Measurements from ENCODE around the gene SUCLG2.

SUCLG2 gene

DNA sequence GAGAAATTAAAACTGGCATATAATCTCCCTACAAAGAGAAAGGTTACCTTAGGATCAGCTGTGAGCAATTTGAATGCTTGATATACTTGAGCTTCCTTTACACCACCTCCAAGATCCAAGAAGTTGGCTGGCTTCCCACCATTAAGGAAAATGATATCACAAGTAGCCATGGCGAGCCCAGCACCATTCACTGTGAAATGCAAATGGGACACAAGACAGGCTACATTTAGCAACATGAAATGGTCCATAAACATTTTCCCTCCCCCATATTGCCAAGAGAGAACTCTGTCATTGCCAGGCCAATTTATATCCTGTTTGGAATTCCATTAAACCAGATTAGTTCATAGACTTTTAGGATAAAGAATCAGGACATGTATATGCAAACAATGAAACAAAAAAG lies 158.7 kb downstream of the SUCLG2 start:
- DNase-seq, result no peak

DNA sequence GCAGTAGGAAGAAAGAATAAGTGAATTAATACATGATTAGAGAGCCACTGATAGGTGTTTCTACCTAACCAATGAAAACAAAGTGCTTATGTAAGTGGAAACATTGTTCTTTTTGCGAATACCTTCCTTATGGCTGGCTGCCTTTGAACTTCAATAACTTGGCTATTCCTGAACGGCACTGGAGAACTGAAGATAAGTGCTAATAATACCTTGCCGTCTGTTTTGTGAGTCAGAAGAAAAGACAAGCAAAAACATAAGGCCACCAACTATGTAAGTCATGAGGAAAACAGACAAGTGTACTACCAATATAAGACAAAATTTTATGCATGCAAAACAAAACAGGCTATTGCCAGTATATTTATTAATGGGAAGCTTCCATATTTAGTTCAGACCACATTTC lies 160.6 kb downstream of the SUCLG2 start:
- DNase-seq, result no peak

DNA sequence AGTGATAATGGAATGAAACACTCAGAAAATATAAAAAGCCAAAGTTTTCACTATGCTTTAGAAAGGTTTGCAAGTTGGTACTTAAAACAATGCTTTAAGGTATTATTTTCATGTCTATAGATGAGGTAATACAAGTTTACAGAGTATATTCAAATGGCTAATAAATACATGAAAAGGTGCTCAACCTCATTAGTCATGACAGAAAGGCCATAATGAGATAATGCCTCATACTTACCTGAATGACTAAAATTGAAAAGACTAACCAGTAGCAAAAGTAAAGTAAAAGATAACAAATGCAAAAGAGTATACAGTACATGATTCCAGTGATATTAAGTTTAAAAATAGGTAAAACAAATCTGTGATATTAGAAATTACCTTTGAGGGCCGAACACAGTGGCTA lies 163.8 kb downstream of the SUCLG2 start:
- DNase-seq, result no peak

DNA sequence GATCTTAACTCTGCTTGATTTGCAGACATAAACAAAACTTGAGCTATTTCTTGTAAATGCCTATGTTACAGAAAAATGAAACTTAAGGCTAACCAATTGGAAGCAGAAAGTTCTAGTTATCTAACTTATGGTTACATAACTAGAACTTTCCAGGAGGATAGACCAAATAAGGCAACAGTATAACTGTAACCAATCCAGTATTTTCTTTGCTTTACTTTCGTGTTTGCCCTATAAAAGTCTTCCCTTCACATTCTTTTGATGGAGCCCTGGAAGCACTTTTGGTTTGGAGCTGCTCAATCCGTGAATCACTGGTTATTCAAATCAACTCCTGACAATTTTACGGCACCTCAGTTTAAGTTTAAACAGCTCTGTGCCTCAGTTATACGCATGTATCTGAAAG lies 164.6 kb downstream of the SUCLG2 start:
- no peak for DNase-seq

DNA sequence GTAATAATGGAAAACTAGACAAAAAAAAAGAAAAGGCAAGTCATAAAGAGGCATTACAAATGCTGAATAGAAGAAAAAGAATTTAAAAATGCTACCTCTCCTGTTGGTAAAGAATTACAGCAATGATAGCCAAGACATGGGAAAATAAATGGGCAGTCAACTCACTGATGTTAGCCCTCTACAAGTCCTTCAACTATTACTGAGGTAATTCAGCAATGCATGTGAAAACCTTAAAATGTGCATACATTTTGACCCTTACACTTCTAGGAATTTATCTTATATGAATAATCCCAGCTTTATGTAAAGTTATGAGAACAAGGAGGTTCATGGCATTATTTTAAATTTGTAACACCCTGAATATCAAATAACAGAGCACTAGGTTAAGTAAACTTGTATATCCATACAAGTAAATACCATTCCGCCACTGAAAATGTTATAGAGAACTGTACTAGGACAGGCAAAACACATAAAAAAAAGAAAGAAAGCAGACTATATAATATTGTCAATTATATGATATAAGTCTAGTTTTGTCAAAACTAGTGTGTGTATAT lies 166.8 kb downstream of the SUCLG2 start:
- DNase-seq, result no peak

DNA sequence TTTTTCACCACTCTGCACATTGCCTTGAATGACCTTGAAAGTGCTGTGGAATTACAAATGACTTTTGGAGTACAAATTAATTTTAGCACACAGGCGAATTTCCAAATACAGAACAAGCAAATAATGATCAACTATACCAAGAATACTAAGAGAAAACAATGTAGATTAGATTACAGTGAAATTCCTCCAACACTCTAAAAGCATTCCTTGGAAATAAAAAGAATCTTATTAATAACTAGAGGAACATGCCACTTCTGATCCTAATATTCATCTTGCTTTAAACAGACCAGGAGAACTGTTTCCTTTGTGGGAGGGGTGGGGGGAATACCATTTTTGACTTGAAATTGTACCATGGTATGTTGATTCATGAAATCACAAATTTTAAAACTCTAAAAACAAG lies 167.5 kb downstream of the SUCLG2 start:
- no peak for DNase-seq

DNA sequence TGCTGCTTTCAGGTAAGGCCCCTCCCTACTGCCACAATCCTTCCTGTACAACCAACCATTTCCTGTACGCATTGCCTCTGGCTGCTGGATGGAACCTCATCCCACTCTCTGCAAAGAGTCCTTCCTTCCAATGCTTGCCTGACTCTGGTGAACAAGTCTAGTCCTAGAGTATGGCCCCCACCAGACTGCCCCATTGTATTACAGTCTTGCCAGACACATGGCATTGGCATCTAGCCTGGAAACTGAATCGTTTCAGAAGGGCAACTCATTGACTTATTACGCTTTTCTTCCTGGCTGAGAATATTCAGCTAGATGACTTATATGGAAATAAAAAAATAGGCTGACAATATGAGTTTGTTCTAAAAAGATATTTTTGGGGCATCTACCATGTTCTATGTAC lies 170.3 kb downstream of the SUCLG2 start:
- no peak for DNase-seq

DNA sequence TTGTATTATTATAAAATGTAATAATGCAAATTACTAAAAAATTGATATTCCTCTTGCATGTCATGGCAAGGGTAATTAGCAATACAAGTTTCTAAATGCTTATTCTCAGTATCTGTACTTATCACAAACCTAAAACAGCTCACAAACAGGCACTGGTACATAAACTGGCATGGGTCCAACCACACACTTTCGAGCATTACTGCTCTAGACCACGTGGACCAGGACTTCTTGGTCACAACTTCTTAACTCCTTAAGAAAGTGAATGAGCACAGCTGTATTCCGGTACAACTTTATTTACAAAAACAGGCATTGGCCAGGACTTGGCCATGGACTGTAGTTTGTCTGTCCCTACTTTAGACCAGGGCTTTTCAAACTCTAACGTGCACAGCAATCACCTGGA lies 173.3 kb downstream of the SUCLG2 start:
- no peak for DNase-seq

DNA sequence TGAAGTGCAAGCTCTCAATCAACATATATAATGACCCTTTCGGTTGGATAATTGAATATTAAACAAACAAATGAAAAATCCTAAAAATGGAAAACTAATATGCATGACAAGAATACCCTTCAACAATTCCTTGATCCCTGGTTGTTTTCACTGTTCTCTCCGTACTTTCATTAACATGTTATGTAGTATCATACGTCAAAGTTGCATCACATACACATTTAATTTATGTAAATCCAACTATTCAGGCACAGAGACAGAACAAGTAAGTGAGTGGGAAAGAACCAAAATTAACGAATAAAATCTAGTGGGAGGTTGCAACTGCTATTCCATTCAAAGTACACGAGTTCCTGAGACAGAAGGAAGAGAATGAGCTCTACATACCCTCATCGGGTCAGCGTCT lies 176.0 kb downstream of the SUCLG2 start:
- no peak for DNase-seq

DNA sequence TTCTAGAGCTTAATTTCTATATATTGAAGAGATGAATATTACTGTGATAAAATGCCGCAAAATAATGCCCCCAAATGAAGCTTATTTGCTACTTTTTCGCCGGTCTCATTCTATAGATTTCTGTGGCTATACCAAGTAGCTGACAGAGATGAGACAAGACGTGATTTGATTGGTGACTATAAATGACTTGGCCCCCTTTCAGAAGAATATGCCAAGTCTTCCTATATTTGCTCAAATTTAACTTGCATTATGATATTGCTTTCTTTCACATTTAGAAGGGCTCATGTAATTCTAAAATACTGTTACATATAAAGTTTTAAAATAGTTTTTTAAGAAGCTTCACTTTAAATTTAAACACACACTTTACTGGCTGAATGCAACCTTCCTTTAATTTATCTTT lies 180.1 kb downstream of the SUCLG2 start:
- DNase-seq, result no peak

DNA sequence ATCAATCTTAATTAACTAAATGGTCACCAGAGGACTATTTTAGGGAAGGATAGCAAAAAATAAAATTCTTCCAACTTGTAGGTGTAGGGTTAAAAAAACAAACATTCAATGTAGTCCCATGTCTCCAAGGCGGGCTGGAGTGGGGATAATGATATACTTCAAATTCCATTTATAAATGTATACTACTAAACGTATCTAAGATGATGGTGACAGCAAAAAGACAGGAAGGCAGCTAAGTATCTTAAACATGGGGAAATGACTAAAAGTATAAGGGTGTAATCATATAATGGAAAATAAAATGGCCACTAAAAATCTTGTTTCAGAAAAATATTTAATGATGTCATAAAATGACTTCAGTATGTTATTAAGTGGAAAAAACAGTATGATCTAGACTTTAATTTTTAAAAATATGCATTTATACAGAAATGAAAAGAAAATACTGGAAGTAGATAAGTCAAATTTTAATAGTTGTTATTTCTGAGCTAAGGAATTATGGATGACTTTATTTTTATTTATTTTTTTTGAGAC lies 181.7 kb downstream of the SUCLG2 start:
- DNase-seq, result no peak

DNA sequence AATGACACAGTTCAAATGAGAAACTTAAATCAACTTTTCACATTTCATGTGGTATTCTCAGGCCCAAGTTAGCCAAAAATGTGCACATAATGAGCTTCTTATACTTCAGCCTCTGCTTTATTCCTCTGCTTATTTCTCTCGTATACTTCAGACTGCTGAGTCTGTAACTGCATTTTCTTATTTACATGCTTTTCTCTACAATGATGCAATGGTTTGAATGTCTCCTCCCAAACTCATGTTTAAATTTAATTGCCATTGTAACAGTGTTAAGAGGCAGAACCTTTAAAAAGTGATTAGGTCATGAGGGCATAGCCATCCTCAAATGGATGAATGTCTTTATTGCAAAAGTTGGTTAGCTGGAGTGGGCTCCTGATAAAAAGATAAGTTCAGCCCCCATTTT lies 184.2 kb downstream of the SUCLG2 start:
- no peak for DNase-seq

DNA sequence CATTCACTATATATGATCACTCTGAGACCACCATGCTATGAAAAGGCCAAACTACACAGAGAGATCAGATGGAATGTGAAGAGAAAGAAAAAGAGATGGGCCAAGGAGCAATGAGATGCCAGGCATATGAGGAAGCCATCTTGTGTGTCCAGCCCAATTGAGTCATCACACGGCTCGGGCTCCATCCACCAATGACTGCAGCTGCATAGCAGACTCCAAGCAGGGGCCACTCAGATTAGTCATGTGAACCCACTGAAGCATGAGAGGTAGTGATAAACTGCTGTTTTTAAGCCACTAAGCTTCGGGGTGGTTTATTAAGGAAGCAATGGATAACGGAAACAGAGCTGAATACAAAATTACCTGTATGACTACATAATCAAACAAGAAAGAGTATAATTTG lies 185.9 kb downstream of the SUCLG2 start:
- DNase-seq, result no peak

DNA sequence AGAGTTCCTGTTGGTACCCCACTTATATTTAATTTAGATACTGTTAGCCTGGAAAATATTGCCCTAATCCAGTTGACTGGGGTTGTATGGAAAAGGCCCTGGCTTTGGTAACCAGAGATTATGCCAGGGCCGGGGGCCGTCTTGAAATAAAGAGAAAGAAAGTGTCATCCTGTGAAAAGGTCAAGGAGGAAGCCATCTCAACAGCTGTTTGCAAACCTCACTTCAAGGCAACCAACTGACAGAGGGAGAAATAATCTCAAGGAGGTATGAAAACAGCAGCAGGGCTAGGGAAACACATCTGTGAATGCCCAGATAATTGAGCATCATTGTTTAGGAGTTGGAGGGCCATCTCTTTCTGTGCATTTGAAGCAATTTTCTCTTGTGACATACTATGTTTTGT lies 190.8 kb downstream of the SUCLG2 start:
- DNase-seq, result no peak

DNA sequence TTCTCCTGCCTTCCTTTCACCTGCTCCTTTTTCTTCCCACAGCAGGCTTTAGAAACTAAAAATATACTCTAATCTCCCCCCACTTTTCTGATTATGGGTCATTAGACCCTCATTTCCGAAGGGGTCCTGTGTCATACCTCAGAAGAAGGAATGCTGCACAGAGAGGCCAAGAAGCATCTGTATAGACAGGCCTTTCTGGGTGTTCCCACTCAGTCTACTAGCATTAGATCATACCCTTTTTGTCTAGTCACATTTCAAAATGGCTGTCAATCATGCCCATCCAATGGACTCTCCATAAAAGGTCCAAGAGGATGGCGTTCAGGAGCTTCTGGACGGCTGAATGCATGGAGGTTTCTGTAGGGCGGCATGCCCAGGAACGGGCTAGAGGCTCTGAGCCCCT lies 192.2 kb downstream of the SUCLG2 start:
- no peak for DNase-seq

DNA sequence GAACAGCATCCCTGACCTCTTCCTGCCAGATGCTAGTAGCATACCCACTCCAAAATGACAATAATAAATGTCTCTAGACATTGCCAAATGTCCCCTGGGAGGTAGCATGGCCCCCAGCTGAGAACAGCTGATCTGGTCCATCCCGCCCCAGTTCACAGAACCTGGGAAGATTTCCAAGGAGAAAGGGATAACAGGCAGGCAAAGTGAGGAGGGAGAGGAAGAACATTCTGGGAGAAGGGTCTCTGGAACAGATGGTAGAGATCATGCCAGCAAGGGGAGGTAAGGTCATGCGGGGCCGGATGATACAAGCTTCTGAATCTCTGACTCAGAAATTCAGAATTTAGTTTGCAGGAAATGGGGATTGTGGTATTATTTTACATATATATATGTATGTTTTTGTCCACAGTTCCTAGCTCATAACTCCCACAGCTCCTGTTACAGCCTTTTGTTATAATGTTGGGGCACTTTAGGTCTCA lies 192.7 kb downstream of the SUCLG2 start:
- no peak for DNase-seq

DNA sequence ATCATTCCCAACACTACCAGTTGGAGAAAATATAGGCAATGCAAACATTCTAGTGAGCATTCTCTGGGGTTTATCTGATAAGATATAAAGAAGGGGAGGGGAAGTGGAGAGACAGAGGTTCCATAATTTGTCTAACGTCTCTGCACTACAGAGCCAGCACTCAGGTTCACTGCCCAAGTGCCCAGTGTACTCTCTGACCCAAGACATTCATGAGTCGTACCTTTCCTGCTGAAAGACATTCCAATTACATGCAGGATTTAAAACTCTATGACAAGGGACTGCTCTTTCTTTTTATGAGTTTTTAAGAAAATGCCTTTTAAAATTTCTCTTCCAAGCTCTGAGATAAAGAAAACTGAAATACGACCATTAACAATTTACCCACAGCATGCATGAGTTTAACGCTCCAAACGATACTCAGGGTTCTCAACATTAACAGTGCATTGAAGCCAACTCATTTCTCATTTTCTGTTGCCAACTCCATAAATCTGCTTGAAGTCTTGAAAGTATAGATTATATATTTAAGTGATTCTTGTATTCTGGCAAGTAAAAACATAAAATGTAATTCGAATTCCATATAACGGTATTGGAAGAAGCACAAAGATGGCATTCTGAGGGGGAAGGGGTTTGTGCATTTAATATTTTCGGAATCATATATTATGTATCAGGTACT lies 193.4 kb downstream of the SUCLG2 start:
- DNase-seq, result no peak

DNA sequence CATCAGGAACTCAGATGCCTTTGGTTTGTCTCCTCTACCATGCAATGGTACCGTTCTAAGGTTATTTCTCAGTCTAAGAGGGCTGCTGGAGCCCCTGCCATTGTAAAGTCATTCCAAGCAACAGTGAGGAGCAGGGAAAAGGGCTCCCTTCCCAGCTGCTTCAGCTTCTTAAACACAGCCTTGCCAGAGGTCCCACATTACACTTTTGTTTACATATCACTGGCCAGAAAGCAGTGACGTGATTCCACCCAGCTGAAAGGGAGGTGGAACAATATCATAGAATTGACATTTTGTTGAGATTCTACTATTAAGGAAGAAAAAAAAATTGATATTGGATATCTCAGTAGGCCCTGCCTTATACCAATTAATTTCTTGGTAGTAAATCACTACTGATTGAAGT lies 194.6 kb downstream of the SUCLG2 start:
- DNase-seq, result no peak

DNA sequence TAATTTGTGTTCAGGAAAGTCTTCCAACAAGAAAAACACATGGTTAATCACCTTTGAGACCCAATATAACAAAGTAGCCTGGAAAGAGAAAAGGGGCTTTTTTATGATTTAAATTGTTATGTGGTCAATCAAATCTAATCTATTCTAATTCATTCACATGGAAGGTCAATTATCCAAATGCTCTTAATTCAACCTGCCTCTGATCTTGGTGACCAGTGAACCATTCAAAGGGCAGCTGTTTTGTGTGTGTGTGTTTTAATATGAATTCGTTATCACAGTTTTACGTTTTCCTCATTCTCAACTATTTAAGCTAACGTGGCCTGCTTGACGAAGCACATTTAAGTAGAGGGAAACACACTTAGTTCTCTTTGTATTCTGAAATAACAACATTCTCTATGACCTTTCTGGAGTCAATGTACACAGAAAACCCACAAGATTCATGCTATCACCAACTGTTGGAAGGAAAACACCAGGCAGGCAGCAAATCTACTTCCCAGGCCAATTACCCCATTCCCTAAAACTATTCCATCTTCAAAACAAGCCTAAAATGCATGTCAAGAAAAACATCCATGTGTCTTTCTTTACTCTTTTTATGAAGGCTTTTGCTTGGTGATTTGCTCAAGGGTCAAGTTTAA lies 195.4 kb downstream of the SUCLG2 start:
- no peak for DNase-seq

DNA sequence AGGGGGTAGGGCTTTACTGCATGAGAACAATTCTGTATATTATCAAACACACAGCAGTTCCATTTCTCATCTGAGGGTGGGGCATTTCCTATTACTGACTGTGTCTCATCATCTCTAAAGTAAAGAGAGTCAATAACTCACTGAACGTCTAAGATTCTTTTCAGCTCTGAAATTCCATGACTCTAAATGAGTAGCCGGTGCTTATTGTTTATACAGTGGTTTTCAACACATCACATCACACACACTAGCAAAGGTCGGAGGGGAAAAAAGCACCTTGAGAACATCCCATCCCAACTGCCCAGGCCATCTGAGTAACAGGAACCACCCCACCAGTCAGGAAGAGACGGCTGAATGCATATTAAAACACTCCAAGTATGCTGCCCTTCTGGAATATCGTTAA lies 196.0 kb downstream of the SUCLG2 start:
- DNase-seq, result no peak

DNA sequence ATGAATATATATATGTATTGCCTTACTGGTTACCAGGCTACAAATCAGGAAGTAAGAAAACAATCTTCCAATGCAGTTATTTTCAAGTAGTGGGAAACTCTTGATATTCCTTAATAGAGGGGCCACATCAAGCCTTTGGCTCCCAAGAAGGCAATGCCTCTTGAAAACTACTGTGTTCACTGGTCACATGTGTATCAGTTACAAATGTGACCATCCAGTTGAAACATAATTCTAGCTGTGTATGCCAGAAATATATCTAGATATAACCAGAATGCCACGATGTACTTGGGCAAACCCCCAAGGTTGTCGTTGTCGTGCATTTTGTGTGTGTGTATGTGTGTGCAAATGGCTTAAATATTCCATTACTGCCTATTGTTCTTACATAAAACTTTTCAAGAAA lies 200.8 kb downstream of the SUCLG2 start:
- no peak for DNase-seq

DNA sequence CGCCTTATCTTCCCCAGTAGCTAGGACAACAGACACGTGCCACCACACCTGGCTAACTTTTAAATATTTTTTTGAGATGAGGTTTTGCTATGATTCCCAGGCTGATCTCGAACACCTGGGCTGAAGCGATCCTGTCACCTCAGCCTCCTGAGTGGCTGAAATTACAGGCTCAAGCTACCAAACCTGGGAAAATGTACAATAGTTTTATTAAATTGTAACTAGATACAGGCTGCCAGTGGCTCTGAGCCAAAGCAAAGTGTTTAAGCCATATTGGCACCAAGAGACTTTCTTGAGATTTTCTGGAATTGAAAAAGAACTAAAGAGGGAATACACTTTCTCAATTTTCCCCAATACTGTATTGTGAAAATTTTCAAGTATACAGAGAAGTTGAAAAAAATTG lies 204.3 kb downstream of the SUCLG2 start:
- no peak for DNase-seq

DNA sequence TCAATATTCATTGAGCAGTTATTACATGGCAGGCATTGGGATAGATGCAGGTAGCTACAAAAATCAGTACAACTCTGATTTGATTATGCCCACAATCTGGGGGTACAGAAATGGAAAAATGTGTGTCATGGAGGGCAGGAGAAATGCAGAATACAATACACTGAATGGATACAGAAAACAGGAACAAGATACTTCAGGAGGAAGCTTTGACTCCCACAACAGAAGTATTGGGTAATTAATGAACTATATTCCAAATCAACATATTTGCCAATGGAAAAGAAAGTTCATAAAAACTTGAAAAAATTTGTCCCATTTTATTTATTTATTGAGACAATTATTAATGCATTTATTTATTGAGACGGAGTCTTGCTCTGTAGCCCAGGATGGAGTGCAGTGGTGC lies 207.0 kb downstream of the SUCLG2 start:
- no peak for DNase-seq

DNA sequence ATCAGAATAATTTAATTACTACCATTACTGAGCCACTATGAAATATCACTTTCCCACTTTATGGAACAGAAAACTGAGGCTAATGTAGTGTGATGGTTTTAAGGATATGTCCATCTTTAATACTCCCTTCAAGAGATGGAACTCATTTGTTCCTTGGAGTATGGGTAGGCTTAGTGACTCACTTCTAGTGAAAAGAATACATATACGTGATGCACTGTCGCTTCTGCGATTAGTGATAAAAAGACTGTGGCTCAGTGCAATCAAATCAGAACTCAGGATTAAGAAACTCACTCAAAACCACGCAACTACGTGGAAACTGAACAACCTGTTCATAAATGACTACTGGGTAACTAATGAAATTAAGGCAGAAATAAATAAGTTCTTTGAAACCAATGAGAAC lies 216.6 kb downstream of the SUCLG2 start:
- DNase-seq, result no peak

DNA sequence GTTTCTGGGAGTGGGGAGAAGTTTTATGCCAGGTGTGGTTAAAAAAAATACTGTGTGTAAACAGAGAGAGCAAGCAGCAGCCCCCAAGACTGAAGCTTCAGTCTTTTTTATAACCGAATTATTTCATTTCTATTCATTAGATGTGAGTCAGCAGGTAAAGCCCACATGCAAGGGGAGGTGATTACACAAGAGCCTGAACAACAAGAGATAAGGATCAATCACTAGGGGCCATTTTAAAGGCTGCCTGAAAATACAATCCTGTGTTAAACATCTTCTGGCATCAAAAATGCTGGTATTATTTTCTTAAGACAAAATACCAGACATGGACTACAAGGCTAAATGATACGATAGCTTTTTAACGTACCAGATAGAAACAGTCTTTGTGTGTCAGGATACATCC lies 217.3 kb downstream of the SUCLG2 start:
- no peak for DNase-seq

All from NCI-H2107 (cell line).